GM23338 (cell line): ENCODE data around the gene PHKG2.
"Not testable (repeated sequence)": the region's sequence is repeated elsewhere in the genome, so short reads cannot be mapped to it uniquely, and the experiment has no call there.

Source experiments
- CREB1 ChIP-seq: fragments of 250-450 bp; sonication (Bioruptor Pico); IDR thresholded peaks from 2 replicates; pipeline ENCODE4 v1.5.0; 2020; ENCODE audit warnings: low read depth, mild to moderate bottlenecking, moderate library complexity
- CTCF ChIP-seq, 2 experiments: fragments of 200-600 bp in 1 of 2; sonication (generic) in 1 of 2; conservative IDR thresholded peaks; 2 replicates each; pipeline versions ENCODE4 v1.5.1 to v1.6.1; 2016 to 2017; ENCODE audit warnings: antibody characterized with exemption in 2 of 2, low read depth in 2 of 2, mild to moderate bottlenecking in 2 of 2, moderate library complexity in 1 of 2
- ETS1 ChIP-seq: IDR thresholded peaks from 2 replicates; pipeline ENCODE4 v1.6.1; 2016; ENCODE audit warnings: antibody characterized with exemption
- EZH2 ChIP-seq: fragments of 200-600 bp; sonication (generic); IDR thresholded peaks from one replicate; pipeline ENCODE4 v1.8.0; 2017; ENCODE audit warnings: antibody characterized with exemption, mild to moderate bottlenecking, low read depth; ENCODE audit not compliant: unreplicated experiment
- EZH2phosphoT487 ChIP-seq: fragments of 200-600 bp; sonication (generic); IDR thresholded peaks from one replicate; pipeline ENCODE4 v1.8.1; 2018; ENCODE audit warnings: antibody characterized with exemption; ENCODE audit not compliant: unreplicated experiment
- JUNB ChIP-seq: IDR thresholded peaks from one replicate; pipeline ENCODE4 v1.6.1; 2016; ENCODE audit warnings: antibody characterized with exemption; ENCODE audit not compliant: unreplicated experiment
- NANOG ChIP-seq: IDR thresholded peaks from 2 replicates; pipeline ENCODE4 v1.6.1; 2016; ENCODE audit warnings: antibody characterized with exemption, borderline replicate concordance
- POLR2AphosphoS5 ChIP-seq: IDR thresholded peaks from 2 replicates; pipeline ENCODE4 v1.6.1; 2016; ENCODE audit warnings: antibody characterized with exemption, low read depth
- STAT1 ChIP-seq: IDR thresholded peaks from one replicate; pipeline ENCODE4 v1.6.1; 2016; ENCODE audit warnings: antibody characterized with exemption; ENCODE audit not compliant: unreplicated experiment
- ZNF114 ChIP-seq: fragments of 250-450 bp; sonication (Bioruptor Pico); IDR thresholded peaks from 2 replicates; pipeline ENCODE4 v1.5.0; 2020; ENCODE audit warnings: mild to moderate bottlenecking, moderate library complexity
- ZNF331 ChIP-seq: fragments of 250-450 bp; sonication (Bioruptor Pico); IDR thresholded peaks from 2 replicates; pipeline ENCODE4 v1.5.0; 2020; ENCODE audit warnings: low read depth, mild to moderate bottlenecking, moderate library complexity
- ZNF462 ChIP-seq: fragments of 250-450 bp; sonication (Bioruptor Pico); IDR thresholded peaks from 2 replicates; pipeline ENCODE4 v1.5.0; 2020; ENCODE audit warnings: mild to moderate bottlenecking, moderate library complexity
- TF ChIP-seq, protein P1 (sequence below): IDR thresholded peaks from one replicate; pipeline ENCODE4 v1.6.1; 2018; ENCODE audit warnings: antibody characterized with exemption; ENCODE audit not compliant: unreplicated experiment

GRCh38 chr16:30703071-30703470 lies 45.2 kb upstream of the PHKG2 start:
- not testable (repeated sequence) for TF ChIP-seq CTCF (conservative IDR thresholded peaks at IDR 0.05; ENCODE audit: low read depth in 2 of 2); EZH2; EZH2phosphoT487; POLR2AphosphoS5; NANOG; ETS1; CREB1 (CRISPR knock-in tag); STAT1; JUNB; ZNF331 (CRISPR knock-in tag); ZNF114 (CRISPR knock-in tag); ZNF462 (CRISPR knock-in tag)
- TF ChIP-seq, protein P1, sequence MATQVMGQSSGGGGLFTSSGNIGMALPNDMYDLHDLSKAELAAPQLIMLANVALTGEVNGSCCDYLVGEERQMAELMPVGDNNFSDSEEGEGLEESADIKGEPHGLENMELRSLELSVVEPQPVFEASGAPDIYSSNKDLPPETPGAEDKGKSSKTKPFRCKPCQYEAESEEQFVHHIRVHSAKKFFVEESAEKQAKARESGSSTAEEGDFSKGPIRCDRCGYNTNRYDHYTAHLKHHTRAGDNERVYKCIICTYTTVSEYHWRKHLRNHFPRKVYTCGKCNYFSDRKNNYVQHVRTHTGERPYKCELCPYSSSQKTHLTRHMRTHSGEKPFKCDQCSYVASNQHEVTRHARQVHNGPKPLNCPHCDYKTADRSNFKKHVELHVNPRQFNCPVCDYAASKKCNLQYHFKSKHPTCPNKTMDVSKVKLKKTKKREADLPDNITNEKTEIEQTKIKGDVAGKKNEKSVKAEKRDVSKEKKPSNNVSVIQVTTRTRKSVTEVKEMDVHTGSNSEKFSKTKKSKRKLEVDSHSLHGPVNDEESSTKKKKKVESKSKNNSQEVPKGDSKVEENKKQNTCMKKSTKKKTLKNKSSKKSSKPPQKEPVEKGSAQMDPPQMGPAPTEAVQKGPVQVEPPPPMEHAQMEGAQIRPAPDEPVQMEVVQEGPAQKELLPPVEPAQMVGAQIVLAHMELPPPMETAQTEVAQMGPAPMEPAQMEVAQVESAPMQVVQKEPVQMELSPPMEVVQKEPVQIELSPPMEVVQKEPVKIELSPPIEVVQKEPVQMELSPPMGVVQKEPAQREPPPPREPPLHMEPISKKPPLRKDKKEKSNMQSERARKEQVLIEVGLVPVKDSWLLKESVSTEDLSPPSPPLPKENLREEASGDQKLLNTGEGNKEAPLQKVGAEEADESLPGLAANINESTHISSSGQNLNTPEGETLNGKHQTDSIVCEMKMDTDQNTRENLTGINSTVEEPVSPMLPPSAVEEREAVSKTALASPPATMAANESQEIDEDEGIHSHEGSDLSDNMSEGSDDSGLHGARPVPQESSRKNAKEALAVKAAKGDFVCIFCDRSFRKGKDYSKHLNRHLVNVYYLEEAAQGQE, result not testable (repeated sequence)
